Measurements from ENCODE around the gene DDX50. TPM values are rescaled to one million over a fixed set of nuclear protein-coding genes. Genes with fewer than 3 reads are reported as not detected.
A peak's percentile ranks its signal among the peaks of the same experiment; 100 is the strongest.
"Not testable (repeated sequence)": the region's sequence is repeated elsewhere in the genome, so short reads cannot be mapped to it uniquely, and the experiment has no call there.

DDX50 gene
- total and polyA plus RNA-seq, 4 donors: 14.5 to 32.7 (median 26.1) TPM

DNA sequence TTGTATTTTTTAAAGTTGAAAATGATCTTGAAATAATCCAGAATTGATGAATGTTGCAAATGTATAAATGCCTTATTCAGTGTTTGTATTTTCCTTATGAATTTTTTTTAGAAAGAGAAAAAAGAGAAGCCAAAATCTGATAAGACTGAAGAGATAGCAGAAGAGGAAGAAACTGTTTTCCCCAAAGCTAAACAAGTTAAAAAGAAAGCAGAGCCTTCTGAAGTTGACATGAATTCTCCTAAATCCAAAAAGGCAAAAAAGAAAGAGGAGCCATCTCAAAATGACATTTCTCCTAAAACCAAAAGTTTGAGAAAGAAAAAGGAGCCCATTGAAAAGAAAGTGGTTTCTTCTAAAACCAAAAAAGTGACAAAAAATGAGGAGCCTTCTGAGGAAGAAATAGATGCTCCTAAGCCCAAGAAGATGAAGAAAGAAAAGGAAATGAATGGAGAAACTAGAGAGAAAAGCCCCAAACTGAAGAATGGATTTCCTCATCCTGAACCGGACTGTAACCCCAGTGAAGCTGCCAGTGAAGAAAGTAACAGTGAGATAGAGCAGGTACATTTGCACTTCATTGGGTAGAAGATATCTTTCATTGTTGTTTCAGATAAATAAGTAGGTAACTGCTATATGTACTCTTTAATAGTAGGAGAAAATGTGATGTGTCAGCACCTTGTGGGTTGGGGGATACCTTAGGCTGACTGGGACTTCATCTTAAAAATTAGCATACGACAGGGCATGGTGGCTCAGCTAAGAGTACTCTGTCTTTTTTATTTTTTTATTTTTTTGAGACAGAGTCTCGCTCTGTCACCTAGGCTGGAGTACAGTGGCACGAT lies 58.8 kb downstream of the DDX50 start:
- Histone ChIP-seq H3K9ac (ENCODE audit: insufficient read depth in 1 of 2, low read length in 2 of 2) (no peak overlapping the region), H3K27me3 (ENCODE audit: control insufficient read depth in 3 of 3, insufficient read depth in 3 of 3, low read length in 2 of 3) (no peaks in the 10 kb centered on the region), H3K27ac (ENCODE audit: low read depth in 1 of 2, low read length in 1 of 2) (no peak overlapping the region), H3K9me3 (ENCODE audit: control insufficient read depth in 4 of 4, insufficient read depth in 3 of 4, low read length in 3 of 4) (no peaks in the 10 kb centered on the region), H3K4me3 (no peak overlapping the region), H3K36me3 (ENCODE audit: control insufficient read depth in 4 of 4, insufficient read depth in 4 of 4, low read length in 4 of 4) (peaks cover 11 to 33% (median 24%) of the 10 kb centered on the region in 4 donors), H3K4me1 (ENCODE audit: control insufficient read depth in 5 of 5, insufficient read depth in 5 of 5, low read length in 5 of 5) (peaks cover 0 to 11% (median 7%) of the 10 kb centered on the region in 5 donors)
- ATAC-seq (ENCODE audit: insufficient read depth, low FRiP score) (no peak), DNase-seq (no peak)
- 78 to 86% methylated on average over 4 of the region's 4 CpGs for WGBS, 2 donors
- TF ChIP-seq, protein P1, sequence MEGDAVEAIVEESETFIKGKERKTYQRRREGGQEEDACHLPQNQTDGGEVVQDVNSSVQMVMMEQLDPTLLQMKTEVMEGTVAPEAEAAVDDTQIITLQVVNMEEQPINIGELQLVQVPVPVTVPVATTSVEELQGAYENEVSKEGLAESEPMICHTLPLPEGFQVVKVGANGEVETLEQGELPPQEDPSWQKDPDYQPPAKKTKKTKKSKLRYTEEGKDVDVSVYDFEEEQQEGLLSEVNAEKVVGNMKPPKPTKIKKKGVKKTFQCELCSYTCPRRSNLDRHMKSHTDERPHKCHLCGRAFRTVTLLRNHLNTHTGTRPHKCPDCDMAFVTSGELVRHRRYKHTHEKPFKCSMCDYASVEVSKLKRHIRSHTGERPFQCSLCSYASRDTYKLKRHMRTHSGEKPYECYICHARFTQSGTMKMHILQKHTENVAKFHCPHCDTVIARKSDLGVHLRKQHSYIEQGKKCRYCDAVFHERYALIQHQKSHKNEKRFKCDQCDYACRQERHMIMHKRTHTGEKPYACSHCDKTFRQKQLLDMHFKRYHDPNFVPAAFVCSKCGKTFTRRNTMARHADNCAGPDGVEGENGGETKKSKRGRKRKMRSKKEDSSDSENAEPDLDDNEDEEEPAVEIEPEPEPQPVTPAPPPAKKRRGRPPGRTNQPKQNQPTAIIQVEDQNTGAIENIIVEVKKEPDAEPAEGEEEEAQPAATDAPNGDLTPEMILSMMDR (IDR thresholded peaks at IDR 0.05; ENCODE audit: control extremely low read depth, extremely low read depth): no peak

DNA sequence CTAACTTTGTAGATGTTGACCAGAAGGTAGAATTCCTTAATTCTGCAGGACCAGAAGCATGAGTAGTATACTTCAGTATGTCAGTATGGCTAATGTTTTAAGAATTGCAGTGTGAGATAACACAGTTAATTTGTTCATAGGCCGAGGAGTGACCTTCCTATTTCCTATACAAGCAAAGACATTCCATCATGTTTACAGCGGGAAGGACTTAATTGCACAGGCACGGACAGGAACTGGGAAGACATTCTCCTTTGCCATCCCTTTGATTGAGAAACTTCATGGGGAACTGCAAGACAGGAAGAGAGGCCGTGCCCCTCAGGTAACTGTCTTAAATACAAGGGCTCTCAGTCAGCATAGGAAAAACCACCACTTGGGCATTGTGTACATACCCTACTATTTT lies 62.0 kb downstream of the DDX50 start:
- peaks cover 25 to 56% (median 40%) of the 10 kb centered on the region in 4 donors for H3K36me3 ChIP-seq (ENCODE audit: control insufficient read depth in 4 of 4, insufficient read depth in 4 of 4, low read length in 4 of 4)
- H3K4me3 ChIP-seq: no peak overlapping the region
- 59 to 76% methylated on average over 4 of the region's 4 CpGs for WGBS, 2 donors
- no peaks in the 10 kb centered on the region for H3K9me3 ChIP-seq (ENCODE audit: control insufficient read depth in 4 of 4, insufficient read depth in 3 of 4, low read length in 3 of 4)
- no peak overlapping the region for H3K27ac ChIP-seq (ENCODE audit: low read depth in 1 of 2, low read length in 1 of 2)
- DNase-seq (no peak), ATAC-seq (ENCODE audit: insufficient read depth, low FRiP score) (no peak)
- H3K9ac ChIP-seq (ENCODE audit: insufficient read depth in 1 of 2, low read length in 2 of 2): no peak overlapping the region
- no peaks in the 10 kb centered on the region for H3K27me3 ChIP-seq (ENCODE audit: control insufficient read depth in 3 of 3, insufficient read depth in 3 of 3, low read length in 2 of 3)
- H3K4me1 ChIP-seq (ENCODE audit: control insufficient read depth in 5 of 5, insufficient read depth in 5 of 5, low read length in 5 of 5): peaks cover 0 to 1% (median 0%) of the 10 kb centered on the region in 5 donors
- TF ChIP-seq, protein P1 (IDR thresholded peaks at IDR 0.05; ENCODE audit: control extremely low read depth, extremely low read depth): no peak

DNA sequence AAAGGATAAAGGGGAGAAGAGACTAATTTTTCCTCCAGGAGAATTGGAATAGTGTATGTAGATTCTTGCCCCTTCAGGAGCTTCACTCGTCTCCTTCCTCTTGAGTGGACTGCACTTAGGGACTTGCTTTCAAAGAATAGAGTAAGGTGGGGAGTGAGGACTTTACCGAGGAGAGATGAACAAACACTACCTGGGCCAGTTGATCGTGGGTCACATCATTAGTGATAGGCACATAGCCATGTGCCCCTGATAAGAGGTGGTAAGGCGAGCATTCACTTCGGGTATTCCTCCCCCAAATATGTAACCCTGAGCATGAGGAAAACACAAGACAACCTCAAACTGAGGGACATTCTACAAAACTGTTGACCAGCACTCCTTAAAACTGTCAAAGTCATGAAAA lies 72.9 kb downstream of the DDX50 start:
- no peak overlapping the region for H3K27ac ChIP-seq (ENCODE audit: low read depth in 1 of 2, low read length in 1 of 2)
- H3K9ac ChIP-seq (ENCODE audit: insufficient read depth in 1 of 2, low read length in 2 of 2): no peak overlapping the region
- TF ChIP-seq, protein P1 (IDR thresholded peaks at IDR 0.05; ENCODE audit: control extremely low read depth, extremely low read depth): no peak
- no peaks in the 10 kb centered on the region for H3K4me1 ChIP-seq (ENCODE audit: control insufficient read depth in 5 of 5, insufficient read depth in 5 of 5, low read length in 5 of 5)
- ATAC-seq (ENCODE audit: insufficient read depth, low FRiP score) (no peak), DNase-seq (no peak)
- no peak overlapping the region for H3K4me3 ChIP-seq
- H3K9me3 ChIP-seq (ENCODE audit: control insufficient read depth in 4 of 4, insufficient read depth in 3 of 4, low read length in 3 of 4): no peaks in the 10 kb centered on the region
- WGBS, 2 donors: 88 to 94% methylated on average over 5 of the region's 5 CpGs
- H3K27me3 ChIP-seq (ENCODE audit: control insufficient read depth in 3 of 3, insufficient read depth in 3 of 3, low read length in 2 of 3): no peaks in the 10 kb centered on the region
- H3K36me3 ChIP-seq (ENCODE audit: control insufficient read depth in 4 of 4, insufficient read depth in 4 of 4, low read length in 4 of 4): peaks cover 11 to 73% (median 43%) of the 10 kb centered on the region in 4 donors

DNA sequence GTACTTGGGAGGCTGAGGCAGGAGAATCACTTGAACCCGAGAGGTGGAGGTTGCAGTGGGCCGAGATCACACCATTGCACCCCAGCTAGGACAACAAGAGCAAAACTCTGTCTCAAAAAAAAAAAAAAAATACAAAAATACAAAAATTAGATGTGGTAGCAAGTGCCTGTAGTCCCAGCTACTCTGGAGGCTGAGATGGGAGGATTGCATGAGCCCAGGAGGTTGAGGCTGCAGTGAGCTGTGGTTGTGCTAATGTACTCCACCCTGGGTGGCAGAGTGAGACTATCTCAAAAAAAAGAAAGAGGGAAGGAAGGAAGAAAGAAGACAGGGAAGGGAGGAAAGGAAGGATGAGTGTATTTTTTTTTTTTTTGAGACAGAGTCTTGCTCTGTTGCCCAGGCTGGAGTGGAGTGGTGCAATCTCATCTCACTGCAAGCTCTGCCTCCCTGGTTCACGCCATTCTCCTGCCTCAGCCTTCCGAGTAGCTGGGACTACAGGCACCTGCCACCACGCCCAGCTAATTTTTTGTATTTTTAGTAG lies 74.9 kb downstream of the DDX50 start:
- not testable (repeated sequence) for ATAC-seq (ENCODE audit: insufficient read depth, low FRiP score); H3K27me3 ChIP-seq (ENCODE audit: control insufficient read depth in 3 of 3, insufficient read depth in 3 of 3, low read length in 2 of 3); H3K9me3 ChIP-seq (ENCODE audit: control insufficient read depth in 4 of 4, insufficient read depth in 3 of 4, low read length in 3 of 4); H3K4me3 ChIP-seq; H3K4me1 ChIP-seq (ENCODE audit: control insufficient read depth in 5 of 5, insufficient read depth in 5 of 5, low read length in 5 of 5); H3K27ac ChIP-seq (ENCODE audit: low read depth in 1 of 2, low read length in 1 of 2); DNase-seq; H3K9ac ChIP-seq (ENCODE audit: insufficient read depth in 1 of 2, low read length in 2 of 2)
- WGBS, 2 donors: 96 to 99% methylated on average over 5 of the region's 5 CpGs
- H3K36me3 ChIP-seq (ENCODE audit: control insufficient read depth in 4 of 4, insufficient read depth in 4 of 4, low read length in 4 of 4): peaks cover 11 to 72% (median 43%) of the 10 kb centered on the region in 4 donors

DNA sequence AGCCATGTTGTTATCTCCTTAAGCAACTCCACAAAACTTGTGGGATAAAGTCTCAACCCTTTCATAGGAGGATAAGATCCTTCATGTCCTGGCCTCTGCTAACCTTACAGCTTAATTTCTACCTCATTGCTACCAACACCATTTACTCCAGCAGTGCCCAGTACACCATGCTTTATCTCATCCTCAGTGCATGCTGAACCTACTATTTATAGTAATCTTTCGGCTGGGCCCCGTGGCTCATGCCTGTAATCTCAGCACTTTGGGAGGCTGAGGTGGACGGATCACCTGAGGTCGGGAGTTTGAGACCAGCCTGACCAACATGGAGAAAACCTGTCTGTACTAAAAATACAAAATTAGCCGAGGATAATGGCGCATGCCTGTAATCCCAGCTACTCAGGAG lies 78.6 kb downstream of the DDX50 start:
- not testable (repeated sequence) for H3K27me3 ChIP-seq (ENCODE audit: control insufficient read depth in 3 of 3, insufficient read depth in 3 of 3, low read length in 2 of 3); DNase-seq; H3K9me3 ChIP-seq (ENCODE audit: control insufficient read depth in 4 of 4, insufficient read depth in 3 of 4, low read length in 3 of 4); ATAC-seq (ENCODE audit: insufficient read depth, low FRiP score); H3K27ac ChIP-seq (ENCODE audit: low read depth in 1 of 2, low read length in 1 of 2); H3K4me3 ChIP-seq; H3K4me1 ChIP-seq (ENCODE audit: control insufficient read depth in 5 of 5, insufficient read depth in 5 of 5, low read length in 5 of 5)
- 91 to 95% methylated on average over 6 of the region's 6 CpGs for WGBS, 2 donors
- Histone ChIP-seq H3K9ac (ENCODE audit: insufficient read depth in 1 of 2, low read length in 2 of 2) (peak overlapping the region in 1 of 2 donors; percentile 25), H3K36me3 (ENCODE audit: control insufficient read depth in 4 of 4, insufficient read depth in 4 of 4, low read length in 4 of 4) (peaks cover 6 to 57% (median 33%) of the 10 kb centered on the region in 4 donors)
